Panc1 (cell line): ENCODE results near the gene NKX2-4.

Experiments used
- POLR2AphosphoS5 ChIP-seq: IDR thresholded peaks from 2 replicates; pipeline ENCODE4 v1.6.1; 2012; ENCODE audit warnings: mild to moderate bottlenecking, low read depth, low read length, moderate library complexity
- TF ChIP-seq, protein P1 (sequence below): fragments of 450-650 bp; IDR thresholded peaks from 2 replicates; pipeline ENCODE4 v1.5.1; 2017; ENCODE audit warnings: mild to moderate bottlenecking
- TF ChIP-seq, protein P2 (sequence below), 2 experiments: IDR thresholded peaks; 2 replicates each; pipeline ENCODE4 v1.6.1; 2011 to 2012; ENCODE audit warnings: low read depth in 2 of 2, control low read depth in 1 of 2, low read length in 1 of 2, mild to moderate bottlenecking in 1 of 2, moderate library complexity in 1 of 2; ENCODE audit not compliant: insufficient read depth in 1 of 2

DNA sequence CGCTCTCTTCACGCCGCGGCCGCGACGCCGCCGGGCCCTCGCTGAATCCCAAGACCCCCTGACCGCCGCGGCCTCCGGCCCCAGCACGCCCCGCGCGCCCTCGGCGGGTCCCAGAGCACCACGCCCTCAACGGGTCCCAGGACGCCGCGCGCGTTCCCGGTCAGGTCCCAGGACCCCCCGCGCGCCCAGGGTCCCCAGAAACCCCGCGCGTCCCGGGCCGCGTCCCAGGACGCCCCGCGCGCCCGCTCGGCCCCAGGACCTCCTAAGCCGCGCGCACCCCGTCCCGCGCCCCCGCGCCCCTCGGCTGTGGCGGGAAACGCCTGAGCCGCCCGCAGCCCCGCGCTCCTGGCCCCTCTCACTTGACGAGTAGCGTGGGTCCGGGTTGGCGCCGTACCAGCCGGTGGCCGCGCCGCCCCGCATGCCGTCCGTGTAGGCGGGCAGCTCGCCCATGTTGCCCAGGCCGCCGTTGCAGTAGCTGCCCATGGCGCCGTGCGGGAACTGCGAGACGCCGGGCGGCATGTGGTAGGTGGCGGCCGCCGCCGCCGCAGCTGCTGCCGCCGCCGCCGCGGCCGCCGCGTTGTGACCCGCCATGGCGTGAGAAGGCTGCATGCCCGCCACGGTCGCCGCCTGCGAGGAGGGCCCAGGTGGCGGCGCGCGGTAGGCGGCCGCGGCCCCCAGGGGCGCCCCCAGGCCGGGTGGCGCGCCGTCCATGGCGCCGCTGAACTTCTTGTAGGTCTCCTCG, 556 bp downstream of the NKX2-4 start:
- TF ChIP-seq, protein P1, sequence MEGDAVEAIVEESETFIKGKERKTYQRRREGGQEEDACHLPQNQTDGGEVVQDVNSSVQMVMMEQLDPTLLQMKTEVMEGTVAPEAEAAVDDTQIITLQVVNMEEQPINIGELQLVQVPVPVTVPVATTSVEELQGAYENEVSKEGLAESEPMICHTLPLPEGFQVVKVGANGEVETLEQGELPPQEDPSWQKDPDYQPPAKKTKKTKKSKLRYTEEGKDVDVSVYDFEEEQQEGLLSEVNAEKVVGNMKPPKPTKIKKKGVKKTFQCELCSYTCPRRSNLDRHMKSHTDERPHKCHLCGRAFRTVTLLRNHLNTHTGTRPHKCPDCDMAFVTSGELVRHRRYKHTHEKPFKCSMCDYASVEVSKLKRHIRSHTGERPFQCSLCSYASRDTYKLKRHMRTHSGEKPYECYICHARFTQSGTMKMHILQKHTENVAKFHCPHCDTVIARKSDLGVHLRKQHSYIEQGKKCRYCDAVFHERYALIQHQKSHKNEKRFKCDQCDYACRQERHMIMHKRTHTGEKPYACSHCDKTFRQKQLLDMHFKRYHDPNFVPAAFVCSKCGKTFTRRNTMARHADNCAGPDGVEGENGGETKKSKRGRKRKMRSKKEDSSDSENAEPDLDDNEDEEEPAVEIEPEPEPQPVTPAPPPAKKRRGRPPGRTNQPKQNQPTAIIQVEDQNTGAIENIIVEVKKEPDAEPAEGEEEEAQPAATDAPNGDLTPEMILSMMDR, result no peak
- TF ChIP-seq POLR2AphosphoS5, result no peak
- TF ChIP-seq, protein P2, sequence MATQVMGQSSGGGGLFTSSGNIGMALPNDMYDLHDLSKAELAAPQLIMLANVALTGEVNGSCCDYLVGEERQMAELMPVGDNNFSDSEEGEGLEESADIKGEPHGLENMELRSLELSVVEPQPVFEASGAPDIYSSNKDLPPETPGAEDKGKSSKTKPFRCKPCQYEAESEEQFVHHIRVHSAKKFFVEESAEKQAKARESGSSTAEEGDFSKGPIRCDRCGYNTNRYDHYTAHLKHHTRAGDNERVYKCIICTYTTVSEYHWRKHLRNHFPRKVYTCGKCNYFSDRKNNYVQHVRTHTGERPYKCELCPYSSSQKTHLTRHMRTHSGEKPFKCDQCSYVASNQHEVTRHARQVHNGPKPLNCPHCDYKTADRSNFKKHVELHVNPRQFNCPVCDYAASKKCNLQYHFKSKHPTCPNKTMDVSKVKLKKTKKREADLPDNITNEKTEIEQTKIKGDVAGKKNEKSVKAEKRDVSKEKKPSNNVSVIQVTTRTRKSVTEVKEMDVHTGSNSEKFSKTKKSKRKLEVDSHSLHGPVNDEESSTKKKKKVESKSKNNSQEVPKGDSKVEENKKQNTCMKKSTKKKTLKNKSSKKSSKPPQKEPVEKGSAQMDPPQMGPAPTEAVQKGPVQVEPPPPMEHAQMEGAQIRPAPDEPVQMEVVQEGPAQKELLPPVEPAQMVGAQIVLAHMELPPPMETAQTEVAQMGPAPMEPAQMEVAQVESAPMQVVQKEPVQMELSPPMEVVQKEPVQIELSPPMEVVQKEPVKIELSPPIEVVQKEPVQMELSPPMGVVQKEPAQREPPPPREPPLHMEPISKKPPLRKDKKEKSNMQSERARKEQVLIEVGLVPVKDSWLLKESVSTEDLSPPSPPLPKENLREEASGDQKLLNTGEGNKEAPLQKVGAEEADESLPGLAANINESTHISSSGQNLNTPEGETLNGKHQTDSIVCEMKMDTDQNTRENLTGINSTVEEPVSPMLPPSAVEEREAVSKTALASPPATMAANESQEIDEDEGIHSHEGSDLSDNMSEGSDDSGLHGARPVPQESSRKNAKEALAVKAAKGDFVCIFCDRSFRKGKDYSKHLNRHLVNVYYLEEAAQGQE (IDR thresholded peaks at IDR 0.05; ENCODE audit: insufficient read depth in 1 of 2, low read depth in 2 of 2, low read length in 1 of 2), result no peak
